Neural progenitor cell (in vitro differentiated cells): ENCODE results near the gene TMEM221. TPM values are rescaled to one million over a fixed set of nuclear protein-coding genes. Genes with fewer than 3 reads are reported as not detected.
A peak's percentile ranks its signal among the peaks of the same experiment; 100 is the strongest.
"Not testable (repeated sequence)": the region's sequence is repeated elsewhere in the genome, so short reads cannot be mapped to it uniquely, and the experiment has no call there.

ENCODE experiments used
- DNase-seq: peaks from one replicate; pipeline ENCODE4 v3.0.0-alpha.2; 2016; ENCODE audit warnings: low spot score
- H2AFZ ChIP-seq: fragments of 200-600 bp; sonication (generic); replicated peaks from 2 replicates; pipeline ENCODE4 v1.6.1; 2016; ENCODE audit warnings: antibody characterized with exemption
- H3F3A ChIP-seq: fragments of 200-600 bp; sonication (generic); 2 replicates; pipeline ENCODE4 v1.6.1; 2016; ENCODE audit warnings: antibody characterized with exemption, low read depth
- H3K27ac ChIP-seq: fragments of 200-600 bp; sonication (generic); 2 replicates; pipeline ENCODE4 v1.5.1; 2016; ENCODE audit warnings: mild to moderate bottlenecking
- H3K27me3 ChIP-seq: fragments of 200-600 bp; sonication (generic); 2 replicates; pipeline ENCODE4 v1.6.1; 2016; ENCODE audit warnings: mild to moderate bottlenecking, moderate library complexity
- H3K36me3 ChIP-seq: fragments of 200-600 bp; sonication (generic); 2 replicates; pipeline ENCODE4 v1.5.1; 2016
- H3K4me1 ChIP-seq: fragments of 200-600 bp; sonication (generic); 2 replicates; pipeline ENCODE4 v1.6.1; 2016; ENCODE audit warnings: mixed run types
- H3K4me2 ChIP-seq: fragments of 200-600 bp; sonication (generic); 2 replicates; pipeline ENCODE4 v1.6.1; 2016
- H3K4me3 ChIP-seq: fragments of 200-600 bp; sonication (generic); 2 replicates; pipeline ENCODE4 v1.5.1; 2016
- H3K79me2 ChIP-seq: fragments of 200-600 bp; sonication (generic); 2 replicates; pipeline ENCODE4 v1.6.1; 2016; ENCODE audit warnings: low read depth
- H3K9ac ChIP-seq: fragments of 200-600 bp; sonication (generic); 2 replicates; pipeline ENCODE4 v1.6.1; 2016
- H3K9me3 ChIP-seq: fragments of 200-600 bp; sonication (generic); 2 replicates; pipeline ENCODE4 v1.5.1; 2016; ENCODE audit warnings: low read depth
- H4K20me1 ChIP-seq: fragments of 200-600 bp; sonication (generic); 2 replicates; pipeline ENCODE4 v1.6.1; 2016; ENCODE audit warnings: low read depth
- H3K27ac Mint-ChIP-seq: 3 replicates; pipeline ENCODE4 v1.8.0; 2021; ENCODE audit warnings: mixed read lengths
- H3K27me3 Mint-ChIP-seq: 2 replicates; pipeline ENCODE4 v1.8.0; 2022; ENCODE audit warnings: low read depth, mild to moderate bottlenecking, inconsistent platforms, moderate library complexity, mixed read lengths; ENCODE audit not compliant: insufficient read depth
- H3K36me3 Mint-ChIP-seq: 3 replicates; pipeline ENCODE4 v1.8.0; 2021; ENCODE audit warnings: mixed read lengths
- H3K4me1 Mint-ChIP-seq: 3 replicates; pipeline ENCODE4 v1.8.0; 2021; ENCODE audit warnings: mixed read lengths
- H3K4me3 Mint-ChIP-seq: 3 replicates; pipeline ENCODE4 v1.8.0; 2021; ENCODE audit warnings: mild to moderate bottlenecking, moderate library complexity, mixed read lengths
- H3K9me3 Mint-ChIP-seq: 3 replicates; pipeline ENCODE4 v1.8.0; 2020; ENCODE audit warnings: mixed read lengths
- CTCF ChIP-seq: fragments of 200-600 bp; sonication (generic); IDR thresholded peaks from 2 replicates; pipeline ENCODE4 v1.5.1; 2017; ENCODE audit warnings: antibody characterized with exemption, mild to moderate bottlenecking
- EZH2 ChIP-seq: fragments of 200-600 bp; sonication (generic); IDR thresholded peaks from 2 replicates; pipeline ENCODE4 v1.6.1; 2017; ENCODE audit warnings: antibody characterized with exemption, mild to moderate bottlenecking, moderate library complexity
- EZH2phosphoT487 ChIP-seq: fragments of 200-600 bp; sonication (generic); IDR thresholded peaks from 2 replicates; pipeline ENCODE4 v1.6.1; 2017; ENCODE audit warnings: antibody characterized with exemption
- total RNA-seq: library from RNA; depleted of rRNA; stranded (reverse); fragments of >200 nt; gene quantifications from 2 replicates; pipeline ENCODE4 v1.2.3, GENCODE V29; 2015; ENCODE audit warnings: low replicate concordance

TMEM221 gene
- total RNA-seq, 1 donor from 2014 or later = 0.17 TPM

GRCh38 chr19:17475541-17476115 is 27.2 kb upstream of the TMEM221 start:
- Histone ChIP-seq H3K9me3 (no peaks in the 10 kb centered on the region), H3F3A (no peaks in the 10 kb centered on the region), H2AFZ (no peak overlapping the region), H3K79me2 (no peaks in the 10 kb centered on the region), H3K27ac (no peak overlapping the region), H3K27me3 (peaks cover 11% of the 10 kb centered on the region), H3K9ac (no peak overlapping the region), H3K4me1 (peaks cover 9% of the 10 kb centered on the region), H3K4me2 (no peak overlapping the region), H4K20me1 (peaks cover 10% of the 10 kb centered on the region), H3K36me3 (no peaks in the 10 kb centered on the region), H3K4me3 (no peak overlapping the region)
- Mint-ChIP-seq H3K36me3 (peaks cover 3% of the 10 kb centered on the region), H3K4me3 (peak overlapping the region; percentile 60), H3K27me3 (peaks cover 4% of the 10 kb centered on the region), H3K27ac (peak overlapping the region; percentile 78), H3K9me3 (no peaks in the 10 kb centered on the region), H3K4me1 (peaks cover 28% of the 10 kb centered on the region)
- no peak for DNase-seq
- TF ChIP-seq CTCF = no peak
- no peak for TF ChIP-seq EZH2
- no peak for TF ChIP-seq EZH2phosphoT487

GRCh38 chr19:17475011-17475540 is 26.6 kb upstream of the TMEM221 start:
- peaks cover 11% of the 10 kb centered on the region for H3K27me3 ChIP-seq
- not testable (repeated sequence) for H3K9me3 ChIP-seq, H4K20me1 ChIP-seq, H3K4me1 ChIP-seq, H3K27ac Mint-ChIP-seq, H3K27me3 Mint-ChIP-seq, DNase-seq, H3K9me3 Mint-ChIP-seq, H2AFZ ChIP-seq, H3K4me3 ChIP-seq, H3K36me3 Mint-ChIP-seq, H3F3A ChIP-seq, H3K79me2 ChIP-seq, H3K36me3 ChIP-seq, H3K4me2 ChIP-seq, H3K9ac ChIP-seq, H3K27ac ChIP-seq
- Mint-ChIP-seq H3K4me3 (peak overlapping the region; percentile 55), H3K4me1 (peaks cover 28% of the 10 kb centered on the region)

- no peak overlapping the region for H3K27ac ChIP-seq
- H3K4me1 ChIP-seq = peaks cover 12% of the 10 kb centered on the region
- H3K4me2 ChIP-seq = no peak overlapping the region
- peaks cover 3% of the 10 kb centered on the region for H4K20me1 ChIP-seq
- peaks cover 14% of the 10 kb centered on the region for H3K27me3 ChIP-seq
- H3K9me3 Mint-ChIP-seq = no peaks in the 10 kb centered on the region
- no peak overlapping the region for H3K27ac Mint-ChIP-seq
- peaks cover 18% of the 10 kb centered on the region for H3F3A ChIP-seq
- H3K4me1 Mint-ChIP-seq = peaks cover 32% of the 10 kb centered on the region
- H3K4me3 ChIP-seq = no peak overlapping the region
- H3K4me3 Mint-ChIP-seq = peak overlapping the region; percentile 72
- no peak overlapping the region for H3K9ac ChIP-seq
- peaks cover 3% of the 10 kb centered on the region for H3K36me3 Mint-ChIP-seq
- H3K79me2 ChIP-seq = no peaks in the 10 kb centered on the region
- H3K27me3 Mint-ChIP-seq = peaks cover 4% of the 10 kb centered on the region
- H3K9me3 ChIP-seq = no peaks in the 10 kb centered on the region
- H2AFZ ChIP-seq = no peak overlapping the region
- no peaks in the 10 kb centered on the region for H3K36me3 ChIP-seq
- no peak for TF ChIP-seq CTCF
- TF ChIP-seq EZH2phosphoT487 = no peak
- no peak for TF ChIP-seq EZH2
- DNase-seq = no peak
Observed at GRCh38 chr19:17473041-17473440, 24.6 kb upstream of the TMEM221 start.

- no peak for DNase-seq
- Mint-ChIP-seq H3K4me1 (peaks cover 34% of the 10 kb centered on the region), H3K27me3 (peaks cover 7% of the 10 kb centered on the region), H3K27ac (peak overlapping the region; percentile 86), H3K4me3 (peak overlapping the region; percentile 92), H3K36me3 (peaks cover 3% of the 10 kb centered on the region), H3K9me3 (no peaks in the 10 kb centered on the region)
- Histone ChIP-seq H3K27ac (no peak overlapping the region), H3K9me3 (no peaks in the 10 kb centered on the region), H3K9ac (no peak overlapping the region), H3F3A (peaks cover 18% of the 10 kb centered on the region), H3K4me1 (peaks cover 12% of the 10 kb centered on the region), H3K79me2 (no peaks in the 10 kb centered on the region), H3K36me3 (no peaks in the 10 kb centered on the region), H3K27me3 (peaks cover 26% of the 10 kb centered on the region), H3K4me3 (peak overlapping the region; percentile 86), H2AFZ (no peak overlapping the region), H4K20me1 (peaks cover 3% of the 10 kb centered on the region), H3K4me2 (peak overlapping the region; percentile 96)
- TF ChIP-seq CTCF = no peak
- no peak for TF ChIP-seq EZH2
- no peak for TF ChIP-seq EZH2phosphoT487
Observed at GRCh38 chr19:17471410-17472125, 23.1 kb upstream of the TMEM221 start.
